CD1c-positive myeloid dendritic cell (primary cell): ENCODE results near the gene TMEM61.
"Not testable (repeated sequence)": the region's sequence is repeated elsewhere in the genome, so short reads cannot be mapped to it uniquely, and the experiment has no call there.

Source experiments
- DNase-seq: peaks from one replicate; pipeline ENCODE4 v3.0.0-alpha.2; 2016; ENCODE audit errors: extremely low spot score

The TMEM61 gene

DNA sequence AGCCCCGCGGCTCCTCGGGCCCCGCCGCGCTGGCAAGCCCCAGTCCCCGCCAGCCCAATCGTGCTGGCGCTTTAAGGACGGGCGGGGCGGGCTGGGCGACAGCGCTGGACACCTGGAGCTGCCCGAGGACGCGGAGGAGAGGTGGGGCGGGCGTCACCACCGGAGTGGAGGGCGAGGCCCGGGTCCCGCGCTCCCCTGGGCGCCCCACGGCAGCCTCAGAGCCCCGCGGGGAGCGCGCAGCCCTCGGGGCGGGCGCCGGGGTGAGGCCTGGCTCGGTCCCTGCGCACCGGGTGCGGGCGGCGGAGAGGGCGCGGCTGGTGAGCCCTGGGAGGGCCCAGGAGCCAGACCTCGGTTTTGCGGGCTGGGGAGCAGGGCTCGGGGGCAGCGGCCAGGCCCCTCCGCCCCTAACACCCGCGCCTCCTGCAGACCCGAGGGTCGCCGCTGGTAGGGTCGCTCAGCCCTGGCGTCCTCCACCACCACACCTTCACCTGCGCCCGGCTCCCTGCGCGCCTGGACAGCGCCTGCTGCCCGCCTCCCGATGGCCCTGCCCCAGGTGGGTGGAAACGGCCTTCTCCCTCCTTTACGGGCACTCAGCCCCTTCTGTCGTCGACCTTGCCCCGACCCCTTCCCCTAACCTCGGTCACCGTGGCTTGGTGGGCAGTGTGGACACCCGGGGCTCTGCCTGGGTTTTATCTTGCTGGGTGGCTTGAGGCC is at the start of gene TMEM61:
TMEM61 (plus strand) TSS at position 101 of the 714 bp plus-strand sequence; CDS start at position 539, 438 bp downstream.
- no peak for DNase-seq

DNA sequence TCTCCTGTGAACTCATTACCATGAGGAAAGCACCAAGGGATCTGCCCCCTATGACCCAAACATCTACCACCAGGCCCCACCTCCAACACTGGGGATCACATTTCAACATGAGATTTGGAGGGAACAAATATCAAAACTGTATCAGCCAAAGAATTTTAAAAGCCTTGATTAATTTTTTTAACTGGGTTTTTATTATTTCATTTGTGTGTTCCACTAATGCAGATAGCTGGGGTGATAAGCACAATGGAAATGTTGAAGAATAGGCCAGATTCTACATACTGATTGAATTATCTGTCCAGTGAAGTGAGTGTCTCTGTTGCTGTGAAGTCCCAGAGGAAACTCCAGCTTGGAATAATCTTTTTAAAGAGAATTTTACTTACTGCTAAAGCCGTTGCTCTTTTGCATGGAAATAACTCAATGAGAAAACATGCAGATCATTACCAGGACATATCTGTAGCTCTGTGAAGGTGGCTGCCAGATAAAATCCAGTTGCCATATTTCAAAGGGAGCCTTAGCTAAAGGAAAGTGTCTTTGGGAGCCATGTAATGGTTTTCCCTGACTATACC is 49.1 kb upstream of the TMEM61 start:
- DNase-seq, result no peak

DNA sequence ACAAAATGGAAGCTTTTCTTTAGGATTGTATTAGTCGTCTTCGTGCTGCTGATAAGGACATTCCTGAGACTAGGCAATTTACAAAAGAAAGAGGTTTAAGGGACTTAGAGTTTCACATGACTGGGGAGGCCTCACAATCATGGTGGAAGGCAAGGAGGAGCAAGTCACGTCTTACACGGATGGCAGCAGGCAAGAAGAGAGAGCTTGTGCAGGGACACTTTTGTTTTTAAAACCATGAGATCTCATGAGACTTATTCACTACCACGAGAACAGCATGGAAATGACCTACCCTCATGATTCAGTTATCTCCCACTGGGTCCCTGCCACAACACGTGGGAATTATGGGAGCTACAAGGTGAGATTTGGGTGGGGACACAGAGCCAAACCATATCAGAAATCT is 46.3 kb upstream of the TMEM61 start:
- not testable (repeated sequence) for DNase-seq

DNA sequence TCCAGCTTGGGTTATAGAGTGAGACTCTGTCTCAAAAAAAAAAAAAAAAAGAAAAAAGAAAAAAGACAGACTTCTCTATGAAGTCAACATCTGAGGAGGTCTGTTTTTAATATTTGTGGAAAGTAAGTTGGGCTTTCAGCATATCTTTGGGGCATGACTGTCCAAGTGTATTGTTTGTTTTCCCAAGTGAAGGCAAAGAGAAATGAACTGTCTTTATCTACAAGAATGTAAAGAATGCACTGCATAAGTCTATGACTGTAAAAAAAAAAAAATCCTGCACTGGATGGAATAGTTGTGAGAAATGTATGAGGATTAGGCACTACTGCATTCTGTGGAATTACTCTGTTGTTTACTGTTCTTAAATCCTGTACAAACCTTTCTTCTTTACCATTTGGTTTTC is 45.6 kb upstream of the TMEM61 start:
- DNase-seq, result no peak

DNA sequence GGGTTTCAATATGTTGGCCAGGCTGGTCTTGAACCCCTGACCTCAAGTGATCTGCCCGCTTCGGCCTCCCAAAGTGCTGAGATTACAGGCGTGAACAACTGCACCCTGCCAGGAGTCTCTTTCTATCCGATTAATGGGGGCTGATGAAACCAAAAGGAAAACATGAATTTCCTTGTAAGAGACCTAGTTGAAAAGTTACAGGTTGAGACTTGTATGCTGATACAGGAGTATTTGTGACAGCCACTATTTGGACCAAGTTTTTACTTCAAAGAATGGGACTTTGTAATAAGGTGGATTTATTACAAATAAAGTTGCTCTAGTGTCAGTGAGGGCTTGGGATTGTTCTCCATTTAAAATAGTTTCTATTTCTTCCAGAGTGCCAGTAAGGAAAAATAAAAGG is 43.6 kb upstream of the TMEM61 start:
- DNase-seq, result no peak

DNA sequence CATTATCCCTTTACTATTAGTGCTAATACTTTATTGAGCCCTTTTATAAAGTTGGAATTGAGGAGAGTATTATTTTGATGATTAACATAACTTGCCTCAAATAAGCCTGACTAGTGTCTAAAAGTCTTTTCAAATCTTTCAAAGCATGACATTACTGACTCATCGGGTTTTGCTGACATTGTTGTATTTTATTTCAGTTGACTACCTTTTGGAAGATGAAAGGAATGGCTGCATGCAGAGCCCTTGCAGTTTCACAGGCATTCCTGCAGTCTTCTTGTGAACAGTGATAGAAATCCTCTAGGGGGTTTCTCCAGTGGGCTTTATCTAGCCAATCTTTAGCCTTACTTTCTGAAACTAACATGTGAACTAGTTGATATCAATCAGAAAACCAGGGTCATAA is 43.0 kb upstream of the TMEM61 start:
- no peak for DNase-seq

DNA sequence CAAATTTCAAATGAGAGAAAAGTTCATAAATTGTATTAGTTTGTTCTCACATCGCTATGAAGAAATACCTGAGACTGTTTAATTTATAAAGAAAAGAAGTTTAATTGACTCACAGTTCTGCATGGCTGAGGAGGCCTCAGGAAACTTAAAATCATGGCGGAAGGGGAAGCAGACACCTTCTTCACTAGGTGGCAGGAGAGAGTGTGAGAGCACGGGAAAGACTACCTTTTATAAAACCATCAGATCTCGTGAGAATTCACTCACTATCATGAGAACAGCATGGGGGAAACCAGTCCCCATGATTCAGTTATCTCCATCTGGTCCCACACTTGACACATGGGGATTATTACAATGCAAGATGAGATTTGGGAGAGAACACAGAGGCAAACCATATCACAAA is 41.5 kb upstream of the TMEM61 start:
- DNase-seq, result not testable (repeated sequence)

DNA sequence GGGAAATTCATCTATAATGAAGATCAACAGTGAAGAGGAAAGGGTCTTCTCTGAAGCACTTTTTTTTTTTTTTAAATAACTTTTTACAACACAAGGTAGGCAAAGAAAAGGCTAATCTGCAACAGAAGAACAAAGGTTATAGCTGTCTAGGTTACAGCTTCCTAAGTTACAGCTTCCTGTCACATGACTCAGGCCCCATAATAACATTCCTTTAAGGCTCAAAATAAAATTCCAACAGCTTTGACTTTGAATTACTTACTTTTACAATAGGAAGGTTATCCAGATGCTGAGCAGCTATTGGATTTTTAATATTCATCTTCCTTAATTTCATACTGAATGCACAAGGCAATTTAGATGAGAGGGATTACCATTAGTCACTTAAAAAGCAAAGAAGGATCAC is 40.4 kb upstream of the TMEM61 start:
- no peak for DNase-seq

DNA sequence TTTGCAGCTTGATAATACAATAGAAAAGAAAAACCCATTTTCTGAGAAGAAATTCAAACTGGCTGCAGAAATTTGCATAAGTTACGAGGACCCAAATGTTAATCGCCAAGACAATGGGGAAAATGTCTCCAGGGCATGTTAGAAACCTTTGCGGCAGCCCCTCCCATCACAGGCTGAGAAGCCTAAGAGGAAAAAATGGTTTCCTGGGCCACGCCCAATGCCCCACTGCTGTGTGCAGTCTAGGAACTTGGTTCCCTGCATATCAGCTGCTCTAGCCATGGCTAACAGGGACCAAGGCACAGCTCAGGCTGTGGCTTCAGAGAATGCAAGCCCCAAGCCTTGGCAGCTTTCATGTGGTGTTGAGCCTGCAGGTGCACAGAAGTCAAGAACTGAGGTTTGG is 37.5 kb upstream of the TMEM61 start:
- no peak for DNase-seq

DNA sequence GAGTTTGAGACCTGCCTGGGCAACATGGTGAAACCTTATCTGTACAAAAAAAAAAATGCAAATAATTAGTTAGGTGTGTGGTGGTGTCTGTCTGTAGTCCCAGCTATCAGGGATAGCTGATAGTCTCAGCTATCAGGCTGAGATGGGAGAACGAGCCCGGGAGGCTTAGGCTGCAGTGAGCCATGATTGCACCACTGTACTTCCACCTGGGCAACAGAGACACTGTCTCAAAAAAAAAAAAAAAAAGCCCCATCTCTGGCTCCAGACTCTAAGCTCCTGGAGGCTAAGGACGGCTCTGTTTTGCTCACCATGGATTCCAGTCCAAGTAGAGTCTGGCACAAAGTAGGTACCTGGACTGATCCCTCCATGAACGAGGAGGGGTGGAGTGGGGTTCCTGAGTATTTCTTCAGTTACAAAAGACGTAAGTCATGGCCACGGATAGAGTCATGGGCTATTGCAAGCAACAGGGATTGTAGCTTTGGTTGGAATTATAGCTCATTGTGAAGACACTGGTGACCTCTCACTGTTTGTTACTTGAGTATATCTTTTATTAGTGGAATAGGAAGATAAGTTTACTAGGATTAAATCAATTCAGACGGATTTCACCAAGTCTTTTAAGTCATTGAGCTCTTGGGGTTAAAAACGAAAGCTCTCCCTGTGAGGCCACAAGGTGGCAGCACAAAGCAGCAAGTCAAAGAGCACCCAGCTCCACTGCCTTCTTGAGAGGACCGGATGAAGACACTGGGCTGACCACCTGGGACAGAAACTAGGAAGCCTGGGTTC is 35.6 kb upstream of the TMEM61 start:
- peak; percentile 78 for DNase-seq

DNA sequence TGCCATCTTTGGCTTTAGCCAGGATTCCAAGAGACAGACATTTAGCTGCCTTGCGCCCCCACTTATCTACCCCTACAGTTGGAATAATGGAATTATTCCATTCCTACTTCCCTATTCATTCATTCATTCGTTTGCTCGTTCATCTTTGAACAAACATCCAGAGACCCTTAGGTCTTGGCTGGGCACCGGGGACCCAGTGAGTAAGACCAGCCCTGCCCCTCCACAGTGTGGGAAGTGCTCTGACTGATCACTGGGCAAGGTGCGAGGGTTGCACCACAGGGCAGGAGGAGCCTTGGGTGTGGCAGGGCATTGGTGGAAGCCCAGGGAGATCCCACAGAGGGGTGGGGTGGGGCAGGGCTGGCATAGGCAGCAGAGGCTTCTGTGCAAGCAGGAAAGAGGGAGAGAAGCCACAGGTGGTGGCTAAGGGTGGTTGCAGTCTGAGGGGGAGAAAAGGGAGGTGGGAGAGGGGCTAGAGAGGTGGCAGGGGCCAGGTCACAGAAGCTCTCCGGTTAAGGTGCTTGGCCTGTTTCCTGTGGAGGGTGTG is 35.0 kb upstream of the TMEM61 start:
- peak; percentile 10 for DNase-seq

DNA sequence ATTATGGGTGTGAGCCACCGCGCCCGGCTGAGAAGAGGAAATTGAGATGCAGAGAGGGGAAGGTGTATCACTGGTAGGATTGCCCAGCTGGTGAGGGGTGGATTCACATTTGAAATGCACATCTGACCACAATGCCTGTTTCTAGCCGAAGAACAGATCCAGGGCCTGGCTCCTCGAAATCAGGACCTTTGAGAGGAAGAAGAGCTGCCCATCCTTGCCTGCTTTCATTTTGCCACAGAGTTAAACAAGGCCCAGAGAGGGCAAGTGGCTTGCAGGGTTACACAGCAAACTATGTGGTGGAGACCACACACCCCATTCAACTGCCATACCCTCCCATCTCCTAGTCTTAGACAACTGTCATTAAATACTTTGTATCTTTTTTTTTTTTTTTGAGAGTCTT is 32.9 kb upstream of the TMEM61 start:
- DNase-seq, result no peak

DNA sequence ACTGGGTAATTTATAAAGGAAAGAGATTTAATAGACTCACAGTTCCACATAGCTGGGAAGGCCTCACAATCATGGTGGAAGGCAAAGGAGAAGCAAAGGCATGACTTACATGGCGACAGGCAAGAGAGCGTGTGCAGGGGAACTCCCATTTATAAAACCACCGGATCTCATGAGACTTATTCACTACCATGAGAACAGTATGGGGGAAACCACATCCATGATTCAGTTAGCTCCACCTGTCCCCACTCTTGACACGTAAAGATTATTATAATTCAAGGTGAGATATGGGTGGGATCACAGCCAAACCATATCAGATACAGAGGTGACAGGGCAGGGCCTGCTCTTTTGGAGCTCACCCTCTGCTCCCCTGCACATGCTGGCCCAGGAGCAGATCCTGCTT is 31.4 kb upstream of the TMEM61 start:
- DNase-seq, result peak; percentile 8

DNA sequence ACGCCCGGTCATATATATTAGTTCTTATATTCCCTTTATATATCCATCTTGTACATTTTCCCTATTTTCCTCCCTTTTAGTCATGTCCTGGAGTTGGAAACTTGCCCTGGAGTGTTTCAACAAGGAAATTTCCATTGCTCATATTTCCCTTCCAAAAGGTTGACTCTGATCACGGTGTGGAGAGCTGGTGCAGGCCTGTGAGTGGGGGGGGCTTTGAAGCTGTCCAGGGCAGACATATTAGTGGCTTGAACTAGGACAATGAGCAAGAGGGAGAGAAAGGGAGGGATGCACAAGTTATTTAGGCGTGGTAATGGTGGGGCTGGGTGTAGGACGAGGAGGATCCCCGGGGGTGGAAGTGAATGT is 30.4 kb upstream of the TMEM61 start:
- no peak for DNase-seq

DNA sequence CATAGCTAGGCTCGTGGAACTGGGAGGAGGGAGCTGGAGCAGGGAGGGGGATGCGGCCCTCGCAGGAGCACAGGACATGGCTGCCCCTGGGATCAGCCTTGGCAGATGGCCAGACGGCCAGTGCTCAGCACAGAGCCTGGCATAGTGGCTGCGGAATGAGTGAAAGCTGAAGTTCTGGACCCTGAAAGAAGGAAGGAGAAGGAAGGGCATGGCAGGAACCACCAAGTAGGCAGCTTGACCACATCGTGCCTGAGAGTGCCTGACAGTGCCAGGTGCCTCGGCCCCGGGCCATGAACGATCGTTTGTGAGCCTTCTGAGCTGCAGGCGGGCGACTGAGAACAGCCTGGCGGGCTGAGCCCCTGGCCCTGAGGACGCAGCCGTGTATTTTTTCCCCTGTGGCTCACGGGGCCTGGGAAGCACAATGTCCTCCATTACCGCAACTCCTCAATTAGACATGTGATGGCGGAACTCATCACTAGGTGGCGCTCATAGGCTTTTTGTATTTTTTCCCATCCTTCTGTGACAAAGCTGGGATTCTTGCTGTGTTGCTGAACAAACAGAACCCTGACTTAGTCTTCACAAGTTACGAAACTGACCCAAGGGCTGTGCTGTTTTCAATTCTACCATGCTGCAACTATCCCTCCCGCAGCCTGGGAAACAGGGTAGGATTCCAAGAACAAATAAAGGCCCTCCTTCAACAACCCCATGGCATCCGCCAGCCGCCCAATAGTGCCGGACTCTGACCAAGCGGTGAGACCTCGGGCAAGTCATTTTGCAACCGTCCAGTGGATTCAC is 29.9 kb upstream of the TMEM61 start:
- peak; percentile 77 for DNase-seq

DNA sequence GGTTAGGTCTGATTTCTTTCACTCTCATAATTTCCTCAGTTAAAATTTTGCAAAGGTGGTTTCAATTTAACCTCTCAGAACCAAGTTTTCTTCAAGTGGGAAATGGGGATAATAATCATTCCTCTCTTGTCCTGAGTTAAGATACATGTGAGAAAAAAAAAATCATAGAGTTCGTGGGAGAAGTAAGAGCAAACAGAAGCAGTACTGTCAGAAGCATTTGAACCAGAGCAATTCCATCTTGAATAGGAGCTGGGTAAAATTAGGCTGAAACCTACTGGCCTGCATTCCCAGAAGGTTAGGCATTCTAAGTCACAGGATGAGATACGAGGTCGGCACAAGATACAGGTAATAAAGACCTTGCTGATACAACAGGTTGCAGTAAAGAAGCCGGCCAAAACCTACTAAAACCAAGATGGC is 28.6 kb upstream of the TMEM61 start:
- DNase-seq, result no peak

DNA sequence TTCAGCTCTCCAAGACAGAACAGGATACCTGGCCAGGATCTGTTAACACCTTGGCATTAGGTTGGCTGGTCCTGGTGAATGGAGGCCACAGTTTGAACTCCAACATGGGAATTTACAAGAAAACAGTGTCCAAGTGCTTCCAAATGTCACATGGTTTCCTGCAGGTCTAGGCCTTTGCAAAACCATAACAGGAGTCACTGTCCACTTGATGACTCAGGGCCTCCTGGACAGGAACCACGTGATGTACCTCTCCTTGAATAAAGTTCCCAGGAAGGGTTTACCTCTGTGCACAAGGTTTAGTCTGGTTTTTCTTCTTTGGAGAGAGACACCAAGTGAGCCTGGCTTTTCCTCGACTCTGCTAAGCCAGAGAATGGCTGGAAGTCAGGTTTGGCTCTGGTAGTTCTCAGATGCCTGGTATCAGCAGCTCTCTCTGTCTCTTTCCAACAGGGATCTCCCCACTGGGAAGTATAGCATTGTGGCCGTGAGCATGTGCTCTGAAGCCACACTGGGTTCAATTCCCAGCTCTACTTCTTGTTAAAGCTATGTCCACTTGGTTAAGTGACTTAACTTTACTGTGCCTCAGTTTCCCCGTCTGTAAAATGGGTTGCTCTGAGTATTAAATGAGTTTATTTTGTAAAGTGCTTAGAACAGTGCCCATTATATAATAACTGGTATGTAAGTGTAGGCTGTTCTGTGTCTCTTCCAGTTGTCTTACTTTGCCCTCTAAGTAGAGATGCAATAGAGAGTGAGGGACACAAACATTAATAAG is 27.3 kb upstream of the TMEM61 start:
- no peak for DNase-seq

DNA sequence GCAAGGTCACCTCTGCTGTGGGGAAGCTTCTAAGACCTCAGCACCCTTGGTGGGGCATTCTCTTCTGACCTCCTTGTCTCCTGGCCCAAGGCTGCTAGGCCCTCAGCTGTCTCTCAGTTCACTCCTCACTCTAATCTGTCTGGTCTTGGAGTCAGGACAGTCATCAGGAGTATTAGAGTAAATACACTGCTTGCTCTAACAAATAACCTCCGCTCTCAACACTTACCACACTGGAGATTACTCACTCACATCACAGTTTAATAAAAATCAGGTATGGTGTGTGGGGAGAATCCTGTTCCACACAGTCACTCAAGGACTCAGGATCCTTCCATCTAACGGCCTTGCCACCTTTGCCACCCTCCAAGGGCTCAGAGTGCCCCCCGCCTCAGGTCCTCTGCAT is 26.6 kb upstream of the TMEM61 start:
- no peak for DNase-seq

DNA sequence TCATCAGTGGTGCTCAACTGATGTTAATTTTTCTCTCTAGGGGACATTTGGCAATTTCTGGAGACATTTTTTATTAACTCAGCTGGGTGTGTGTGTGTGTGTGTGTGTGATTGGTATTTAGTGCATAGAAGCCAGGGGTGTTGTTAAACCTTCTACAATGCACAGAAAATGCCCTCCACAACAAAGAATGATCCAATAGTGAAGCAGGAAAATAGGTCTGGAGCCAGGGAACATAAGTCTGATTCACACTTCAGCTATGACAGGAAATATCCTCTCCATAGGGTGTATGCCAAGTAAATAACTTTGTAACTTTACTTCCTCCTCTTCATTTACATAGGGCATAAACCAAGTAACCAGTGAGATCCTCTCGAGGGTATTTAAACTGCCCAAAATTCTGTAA is 25.1 kb upstream of the TMEM61 start:
- DNase-seq, result no peak

DNA sequence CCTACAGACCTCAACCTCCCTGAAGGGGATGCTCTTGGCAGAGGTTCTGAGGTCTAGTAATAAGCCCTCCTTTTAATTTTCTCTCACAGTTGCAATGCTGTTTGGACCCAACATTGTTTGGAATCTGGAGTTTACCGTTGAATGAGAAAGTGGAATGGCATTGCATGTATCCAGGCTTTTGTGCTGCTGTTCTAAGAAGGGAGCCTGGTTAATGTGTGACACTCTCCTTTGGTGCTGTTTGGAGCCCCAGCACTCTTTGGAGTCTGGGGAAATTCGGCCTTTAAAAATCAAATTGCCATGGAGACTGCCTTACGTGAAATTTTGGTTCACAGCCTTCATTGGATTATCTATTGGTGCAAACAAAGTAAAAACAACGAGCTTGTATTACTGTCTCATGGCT is 23.7 kb upstream of the TMEM61 start:
- DNase-seq, result no peak

DNA sequence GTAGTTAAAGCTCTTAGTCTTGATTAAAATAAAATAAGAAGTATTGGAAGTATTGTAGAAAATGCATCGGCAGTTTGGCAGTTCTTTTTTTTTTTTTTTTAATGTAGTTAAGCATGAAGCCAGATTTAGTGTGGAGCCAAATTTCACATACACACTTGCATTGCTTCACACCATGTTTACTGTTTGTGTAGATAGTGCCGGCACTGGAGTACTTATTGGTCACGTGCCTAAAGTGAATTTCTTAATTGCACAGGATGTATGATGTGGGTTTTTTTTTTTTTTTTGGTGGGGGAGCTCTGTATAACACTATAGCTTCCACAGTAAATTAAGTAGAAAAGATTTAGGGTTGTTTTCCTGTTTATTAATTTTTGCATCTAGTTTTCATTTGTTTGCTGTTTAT is 21.2 kb upstream of the TMEM61 start:
- DNase-seq, result no peak
